ENCODE measurements around the gene APOC1. TPM values are rescaled to one million over a fixed set of nuclear protein-coding genes. Genes with fewer than 3 reads are reported as not detected.
"Not testable (repeated sequence)": the region's sequence is repeated elsewhere in the genome, so short reads cannot be mapped to it uniquely, and the experiment has no call there.

The APOC1 gene
- total RNA-seq, 1 donor from 2014 or later, result 2.2 TPM

GRCh38 chr19:44882063-44882462 is 32.3 kb upstream of the APOC1 start:
- peaks cover 4% of the 10 kb centered on the region for H3K79me2 ChIP-seq (ENCODE audit: insufficient read depth, low read length)
- no peak overlapping the region for H3K4me2 ChIP-seq (ENCODE audit: low read length)
- H3K4me3 ChIP-seq (ENCODE audit: insufficient read depth, low read depth, low read length), result no peak overlapping the region
- H3K36me3 Mint-ChIP-seq (ENCODE audit: low read depth, unreplicated experiment), result peaks cover 23% of the 10 kb centered on the region
- no peak overlapping the region for H3K9ac ChIP-seq (ENCODE audit: low read length)
- H3K27me3 Mint-ChIP-seq (ENCODE audit: low read depth, unreplicated experiment), result no peaks in the 10 kb centered on the region
- no peak for DNase-seq (ENCODE audit: low read depth)
- H3K4me3 Mint-ChIP-seq (ENCODE audit: unreplicated experiment), result no peak overlapping the region
- peaks cover 3% of the 10 kb centered on the region for H3K9me3 Mint-ChIP-seq (ENCODE audit: unreplicated experiment)
- H3K4me1 ChIP-seq (ENCODE audit: insufficient read depth, low read length), result peaks cover 7% of the 10 kb centered on the region
- H3K4me1 Mint-ChIP-seq (ENCODE audit: low read depth, unreplicated experiment), result peaks cover 24% of the 10 kb centered on the region
- no peak overlapping the region for H3K27ac Mint-ChIP-seq (ENCODE audit: unreplicated experiment)
- peaks cover 3% of the 10 kb centered on the region for H3K36me3 ChIP-seq (ENCODE audit: insufficient read depth, low read length)
- H2AFZ ChIP-seq (ENCODE audit: low read depth, low read length), result no peak overlapping the region
- FAIRE-seq, result no peak
- TF ChIP-seq EZH2 (IDR thresholded peaks at IDR 0.05; ENCODE audit: insufficient read depth, low read length), result no peak
- TF ChIP-seq, protein P1, sequence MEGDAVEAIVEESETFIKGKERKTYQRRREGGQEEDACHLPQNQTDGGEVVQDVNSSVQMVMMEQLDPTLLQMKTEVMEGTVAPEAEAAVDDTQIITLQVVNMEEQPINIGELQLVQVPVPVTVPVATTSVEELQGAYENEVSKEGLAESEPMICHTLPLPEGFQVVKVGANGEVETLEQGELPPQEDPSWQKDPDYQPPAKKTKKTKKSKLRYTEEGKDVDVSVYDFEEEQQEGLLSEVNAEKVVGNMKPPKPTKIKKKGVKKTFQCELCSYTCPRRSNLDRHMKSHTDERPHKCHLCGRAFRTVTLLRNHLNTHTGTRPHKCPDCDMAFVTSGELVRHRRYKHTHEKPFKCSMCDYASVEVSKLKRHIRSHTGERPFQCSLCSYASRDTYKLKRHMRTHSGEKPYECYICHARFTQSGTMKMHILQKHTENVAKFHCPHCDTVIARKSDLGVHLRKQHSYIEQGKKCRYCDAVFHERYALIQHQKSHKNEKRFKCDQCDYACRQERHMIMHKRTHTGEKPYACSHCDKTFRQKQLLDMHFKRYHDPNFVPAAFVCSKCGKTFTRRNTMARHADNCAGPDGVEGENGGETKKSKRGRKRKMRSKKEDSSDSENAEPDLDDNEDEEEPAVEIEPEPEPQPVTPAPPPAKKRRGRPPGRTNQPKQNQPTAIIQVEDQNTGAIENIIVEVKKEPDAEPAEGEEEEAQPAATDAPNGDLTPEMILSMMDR (IDR thresholded peaks at IDR 0.05; ENCODE audit: insufficient read depth, low read depth, low read length), result no peak
- H3K9me3 ChIP-seq (ENCODE audit: insufficient read depth, low read depth, low read length), result no peaks in the 10 kb centered on the region
- H4K20me1 ChIP-seq (ENCODE audit: insufficient read depth, low read length), result peaks cover 15% of the 10 kb centered on the region
- no peaks in the 10 kb centered on the region for H3K27me3 ChIP-seq (ENCODE audit: insufficient read depth, low read length)
- H3K27ac ChIP-seq (ENCODE audit: low read depth, low read length), result no peak overlapping the region

GRCh38 chr19:44882619-44883397 is 31.6 kb upstream of the APOC1 start:
- not testable (repeated sequence) for H4K20me1 ChIP-seq (ENCODE audit: insufficient read depth, low read length); H3K27me3 Mint-ChIP-seq (ENCODE audit: low read depth, unreplicated experiment); H3K4me1 ChIP-seq (ENCODE audit: insufficient read depth, low read length); DNase-seq (ENCODE audit: low read depth); H3K27ac ChIP-seq (ENCODE audit: low read depth, low read length); H3K9me3 ChIP-seq (ENCODE audit: insufficient read depth, low read depth, low read length); H3K79me2 ChIP-seq (ENCODE audit: insufficient read depth, low read length); H3K9ac ChIP-seq (ENCODE audit: low read length); FAIRE-seq; H3K4me3 ChIP-seq (ENCODE audit: insufficient read depth, low read depth, low read length); H3K4me2 ChIP-seq (ENCODE audit: low read length); H3K9me3 Mint-ChIP-seq (ENCODE audit: unreplicated experiment); H3K36me3 ChIP-seq (ENCODE audit: insufficient read depth, low read length); H3K27me3 ChIP-seq (ENCODE audit: insufficient read depth, low read length); H2AFZ ChIP-seq (ENCODE audit: low read depth, low read length); H3K4me3 Mint-ChIP-seq (ENCODE audit: unreplicated experiment)
- peaks cover 27% of the 10 kb centered on the region for H3K36me3 Mint-ChIP-seq (ENCODE audit: low read depth, unreplicated experiment)
- peaks cover 20% of the 10 kb centered on the region for H3K4me1 Mint-ChIP-seq (ENCODE audit: low read depth, unreplicated experiment)
- peak overlapping the region; percentile 34 for H3K27ac Mint-ChIP-seq (ENCODE audit: unreplicated experiment)

DNA sequence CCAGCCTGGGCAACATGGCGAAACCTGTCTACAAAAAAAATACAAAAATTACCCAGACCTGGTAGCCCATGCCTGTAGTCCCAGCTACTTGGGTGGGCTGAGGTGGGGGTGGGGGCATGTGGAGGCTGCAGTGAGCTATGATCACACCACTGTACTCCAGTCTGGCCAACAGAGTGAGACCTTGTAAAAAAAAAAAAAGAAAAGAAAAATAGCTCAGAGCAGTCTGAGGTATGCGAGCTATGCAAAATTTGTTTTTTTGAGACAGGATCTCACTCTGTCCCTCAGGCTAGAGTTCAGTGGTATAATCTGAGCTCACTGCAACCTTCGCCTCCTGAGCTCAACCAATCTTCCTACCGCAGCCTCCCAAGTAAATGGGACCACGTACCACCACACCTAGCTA is 30.5 kb upstream of the APOC1 start:
- peaks cover 3% of the 10 kb centered on the region for H3K9me3 Mint-ChIP-seq (ENCODE audit: unreplicated experiment)
- H3K4me1 ChIP-seq (ENCODE audit: insufficient read depth, low read length), result peaks cover 5% of the 10 kb centered on the region
- H3K4me3 Mint-ChIP-seq (ENCODE audit: unreplicated experiment), result peak overlapping the region; percentile 40
- peaks cover 12% of the 10 kb centered on the region for H3K4me1 Mint-ChIP-seq (ENCODE audit: low read depth, unreplicated experiment)
- no peak overlapping the region for H3K9ac ChIP-seq (ENCODE audit: low read length)
- H3K79me2 ChIP-seq (ENCODE audit: insufficient read depth, low read length), result peaks cover 1% of the 10 kb centered on the region
- H3K27ac ChIP-seq (ENCODE audit: low read depth, low read length), result no peak overlapping the region
- no peaks in the 10 kb centered on the region for H3K9me3 ChIP-seq (ENCODE audit: insufficient read depth, low read depth, low read length)
- H3K27me3 ChIP-seq (ENCODE audit: insufficient read depth, low read length), result no peaks in the 10 kb centered on the region
- H3K4me2 ChIP-seq (ENCODE audit: low read length), result no peak overlapping the region
- H3K27ac Mint-ChIP-seq (ENCODE audit: unreplicated experiment), result no peak overlapping the region
- H3K4me3 ChIP-seq (ENCODE audit: insufficient read depth, low read depth, low read length), result no peak overlapping the region
- TF ChIP-seq, protein P1 (IDR thresholded peaks at IDR 0.05; ENCODE audit: insufficient read depth, low read depth, low read length), result no peak
- TF ChIP-seq EZH2 (IDR thresholded peaks at IDR 0.05; ENCODE audit: insufficient read depth, low read length), result no peak
- peaks cover 12% of the 10 kb centered on the region for H3K36me3 ChIP-seq (ENCODE audit: insufficient read depth, low read length)
- H3K27me3 Mint-ChIP-seq (ENCODE audit: low read depth, unreplicated experiment), result no peaks in the 10 kb centered on the region
- H4K20me1 ChIP-seq (ENCODE audit: insufficient read depth, low read length), result peaks cover 4% of the 10 kb centered on the region
- FAIRE-seq, result no peak
- no peak for DNase-seq (ENCODE audit: low read depth)
- peaks cover 34% of the 10 kb centered on the region for H3K36me3 Mint-ChIP-seq (ENCODE audit: low read depth, unreplicated experiment)
- no peak overlapping the region for H2AFZ ChIP-seq (ENCODE audit: low read depth, low read length)

Measured in astrocyte (in vitro differentiated cells and primary cell).